C1 segment of cervical spinal cord (tissue), 14 donors: ENCODE data around the gene MAFF.
"Not testable (repeated sequence)": the region's sequence is repeated elsewhere in the genome, so short reads cannot be mapped to it uniquely, and the experiment has no call there.

Experiments
- DNase-seq, 14 donors: peaks; one replicate each; lab custom pipeline; 2025; lab: John Stamatoyannopoulos, UW

MAFF gene

DNA sequence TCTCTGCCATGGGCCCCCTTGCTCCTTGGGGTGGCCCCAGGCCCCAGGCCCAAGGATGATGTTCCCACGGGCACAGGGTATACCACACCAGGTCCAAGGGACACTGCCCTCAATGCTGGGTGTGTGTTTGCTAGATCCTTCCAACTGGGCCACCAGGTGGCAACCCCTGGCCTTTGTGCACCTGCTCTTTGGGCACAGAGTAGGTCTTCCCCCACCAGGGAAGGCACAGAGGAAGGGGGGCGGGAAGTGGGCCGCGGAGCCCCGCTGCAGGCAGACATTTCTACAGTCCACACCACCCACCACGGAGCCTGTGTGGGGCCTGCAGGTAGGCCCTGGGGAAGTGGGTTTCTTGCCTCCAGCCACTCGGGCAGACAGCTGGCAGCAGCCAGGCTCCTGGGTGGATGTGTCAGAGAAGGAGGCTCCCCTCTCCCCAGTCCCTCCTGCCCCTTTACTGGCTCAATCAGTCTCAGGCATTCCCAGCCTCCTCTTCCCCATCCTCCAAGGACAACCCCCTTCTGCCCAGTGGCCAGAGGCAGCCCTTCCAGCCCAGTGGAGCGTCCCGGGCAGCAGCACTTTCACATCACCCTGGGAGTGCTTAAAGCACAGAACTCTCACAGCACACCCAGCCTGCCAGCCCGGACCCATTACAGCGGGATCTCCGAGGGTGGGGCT is 21.6 kb downstream of the MAFF start:
- DNase-seq: peak in 6 of 14 donors; percentile 7 to 65 (median 35)

DNA sequence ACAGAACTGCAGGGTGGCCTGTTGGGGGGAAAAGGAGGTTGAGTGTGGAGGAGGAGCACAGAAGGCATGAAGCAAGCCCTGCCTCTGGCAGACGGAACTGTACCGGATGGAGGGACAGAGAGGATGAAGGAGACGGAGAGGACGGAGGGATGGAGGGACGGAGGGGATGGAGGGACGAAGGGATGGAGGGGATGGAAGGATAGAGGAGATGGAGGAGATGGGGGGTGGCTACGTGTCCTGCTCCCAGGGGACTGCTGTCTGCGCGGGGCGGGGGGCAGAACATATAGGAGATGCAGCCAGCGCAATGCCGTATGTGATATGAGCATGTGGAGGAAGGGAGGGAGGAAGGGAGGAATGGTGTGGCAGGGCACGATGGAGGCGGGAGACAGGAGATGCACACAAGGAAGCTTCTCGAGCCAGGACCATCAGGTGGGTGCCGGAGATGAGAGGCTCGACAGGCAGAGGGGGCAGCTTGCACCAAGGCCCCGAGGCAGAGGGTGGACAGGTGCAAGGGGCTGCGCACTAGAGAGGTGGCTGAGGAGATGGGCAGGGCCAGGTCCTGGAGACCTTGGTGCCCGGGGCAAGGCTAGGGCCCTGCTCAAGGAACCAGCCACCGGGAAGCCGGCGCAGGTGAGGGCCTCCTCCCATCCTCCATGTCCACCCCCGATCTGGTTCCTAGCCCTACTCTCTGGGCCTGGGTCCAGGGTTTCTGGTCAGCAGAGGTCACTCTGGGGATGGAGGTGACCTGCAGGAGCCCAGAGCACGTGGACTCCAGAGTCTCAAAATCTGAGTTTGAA is 25.3 kb downstream of the MAFF start:
- no peak for DNase-seq

DNA sequence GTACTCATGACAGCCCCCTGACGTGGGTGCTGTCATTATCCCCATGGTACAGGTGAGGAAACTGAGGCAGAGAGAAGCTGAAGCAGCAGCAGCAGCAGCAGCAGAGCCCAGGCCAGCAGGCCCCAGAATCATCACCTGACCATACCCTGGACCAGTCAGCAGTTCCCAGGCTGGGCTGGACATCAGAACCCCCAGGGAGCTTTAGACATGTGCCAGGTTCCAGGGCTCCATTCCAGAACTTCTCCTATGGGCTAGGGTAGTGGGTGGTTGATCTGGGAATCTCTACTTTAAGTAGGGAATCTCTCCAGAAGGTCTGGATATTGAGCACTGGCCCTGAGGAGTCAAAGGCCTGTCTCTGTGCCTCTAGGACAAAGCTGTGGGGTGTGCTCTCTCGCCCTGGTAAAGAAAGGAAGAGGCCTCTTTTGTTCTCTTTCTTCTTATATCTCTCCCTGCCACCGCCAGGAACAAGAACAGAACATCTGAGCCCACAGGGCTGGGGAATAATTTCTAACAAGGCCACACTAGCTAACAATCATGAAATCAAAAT is 26.6 kb downstream of the MAFF start:
- DNase-seq: peak in 1 of 14 donors; percentile 52

DNA sequence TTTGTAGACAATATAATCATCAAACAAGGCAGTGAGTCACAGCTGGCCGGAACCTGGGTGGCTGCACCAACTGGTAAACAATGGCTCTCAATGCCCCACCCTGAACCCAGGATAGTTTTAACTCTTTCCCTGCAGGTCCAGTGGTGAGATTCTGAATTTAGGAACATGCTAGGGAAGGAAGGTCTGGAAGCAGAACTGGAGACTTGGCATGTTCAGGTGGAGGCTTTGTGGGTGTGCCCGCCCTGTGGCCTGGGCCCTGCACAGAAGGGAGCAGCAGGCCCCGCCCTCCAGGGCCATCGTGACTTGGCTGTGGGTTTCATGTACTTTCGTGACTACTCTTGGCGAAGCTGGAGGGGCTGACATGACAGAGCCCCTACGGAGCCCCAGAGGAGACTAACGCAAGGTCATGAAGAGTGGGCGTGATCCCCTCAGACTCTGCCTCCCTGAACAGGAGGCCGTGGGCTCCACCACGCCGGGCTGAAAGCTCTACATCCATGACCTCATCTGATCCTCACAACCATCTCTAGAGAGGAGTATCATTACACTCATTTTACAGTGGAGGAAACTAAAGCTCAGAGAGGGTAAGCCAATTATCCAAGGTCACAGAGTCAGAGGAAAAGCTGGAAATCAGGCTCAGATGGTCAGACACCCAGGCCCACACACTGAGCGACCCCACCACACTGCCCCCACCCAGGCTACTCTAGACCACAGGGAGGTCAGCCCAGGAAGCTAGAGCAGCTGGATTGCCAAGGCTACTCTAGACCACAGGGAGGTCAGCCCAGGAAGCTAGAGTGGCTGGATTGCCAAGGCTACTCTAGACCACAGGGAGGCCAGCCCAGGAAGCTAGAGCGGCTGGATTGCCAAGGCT is 27.3 kb downstream of the MAFF start:
- peak in 1 of 14 donors; percentile 53 for DNase-seq

DNA sequence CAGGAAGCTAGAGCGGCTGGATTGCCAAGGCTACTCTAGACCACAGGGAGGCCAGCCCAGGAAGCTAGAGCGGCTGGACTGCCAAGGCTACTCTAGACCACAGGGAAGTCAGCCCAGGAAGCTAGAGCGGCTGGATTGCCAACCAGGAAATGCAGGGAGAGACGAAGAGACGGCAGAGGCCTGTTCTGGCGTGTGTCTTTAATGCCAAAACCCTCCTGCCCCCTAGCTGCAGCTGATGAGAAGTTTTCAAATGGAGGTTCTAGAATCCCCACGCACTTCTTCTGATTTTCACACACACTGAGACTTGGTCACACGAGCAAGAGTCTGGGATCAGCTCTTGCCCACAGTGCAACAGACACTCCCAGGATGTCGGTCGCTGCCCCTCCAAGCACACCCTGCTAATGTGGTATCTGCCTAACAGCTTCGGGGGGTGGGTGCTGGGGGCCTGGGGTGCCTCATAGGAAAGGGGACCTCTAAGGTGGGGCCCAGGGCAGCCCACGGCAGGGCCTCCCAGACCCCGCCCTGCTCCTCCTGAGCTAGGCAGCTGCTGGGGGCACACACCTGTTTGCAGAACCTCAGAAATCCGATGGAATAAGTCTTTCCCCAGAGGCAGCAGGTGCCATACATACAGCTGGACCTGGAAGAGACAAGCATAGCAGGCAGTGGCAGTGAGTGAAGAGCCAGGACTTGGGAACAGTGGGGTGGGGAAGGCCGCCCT is 28.5 kb downstream of the MAFF start:
- peak in 1 of 14 donors; percentile 35 for DNase-seq

DNA sequence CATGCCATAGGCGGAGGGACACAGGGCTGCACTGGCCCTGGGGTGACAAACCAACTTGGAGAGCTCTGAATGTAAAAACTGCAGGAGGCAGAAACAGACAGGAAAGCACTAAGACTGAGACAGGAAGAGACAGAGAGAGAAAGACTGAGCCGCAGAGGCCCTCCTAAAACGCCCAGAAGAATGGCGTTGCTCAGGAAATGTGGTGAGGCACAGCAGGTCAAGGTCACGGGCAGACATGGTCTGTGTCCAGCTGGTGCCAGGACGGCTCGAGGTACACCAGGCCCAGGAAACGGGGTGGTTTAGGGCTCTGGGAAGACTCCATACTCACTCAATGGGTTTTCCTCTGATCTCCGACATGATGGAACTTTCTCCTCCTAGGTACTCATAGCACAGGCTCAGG is 29.1 kb downstream of the MAFF start:
- no peak for DNase-seq

DNA sequence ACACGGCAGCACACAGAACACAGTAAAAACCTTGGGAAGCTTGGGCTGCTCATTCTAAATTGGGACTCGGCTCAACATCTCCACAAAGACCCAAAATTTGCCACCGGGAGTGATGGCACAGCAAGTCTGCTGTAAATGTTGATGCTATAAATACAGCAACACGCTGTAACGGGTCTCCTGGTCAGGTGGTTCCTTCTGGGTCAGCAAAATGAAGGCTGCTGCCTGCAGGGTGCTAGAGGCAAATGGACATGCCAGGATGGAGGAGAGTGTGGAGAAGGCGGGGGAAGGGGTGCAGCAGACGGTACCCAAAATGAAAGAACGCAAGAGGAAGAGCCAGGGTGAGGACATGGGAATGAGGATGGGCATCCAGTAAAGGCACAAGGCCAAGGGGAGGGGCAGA is 30.4 kb downstream of the MAFF start:
- DNase-seq: no peak

DNA sequence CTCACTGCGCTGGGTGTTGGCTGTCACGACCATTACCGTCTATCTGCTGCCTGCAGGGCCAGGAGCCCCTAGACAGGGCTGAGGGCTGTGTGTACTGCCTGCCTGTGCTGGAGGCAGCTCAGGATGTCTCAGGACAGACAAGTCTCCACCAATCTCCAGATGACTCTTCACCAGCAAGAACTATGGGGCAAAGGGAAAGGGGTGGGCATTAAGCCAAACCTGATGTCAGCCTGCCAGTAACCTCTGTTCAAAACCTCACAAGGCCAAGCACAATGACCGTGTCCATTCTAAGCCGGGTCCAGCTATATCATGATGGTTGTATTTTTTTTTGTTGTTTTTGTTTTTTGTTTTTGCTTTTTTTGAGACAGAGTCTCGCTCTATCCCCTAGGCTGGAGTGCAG is 31.6 kb downstream of the MAFF start:
- peak in 1 of 14 donors; percentile 36 for DNase-seq

DNA sequence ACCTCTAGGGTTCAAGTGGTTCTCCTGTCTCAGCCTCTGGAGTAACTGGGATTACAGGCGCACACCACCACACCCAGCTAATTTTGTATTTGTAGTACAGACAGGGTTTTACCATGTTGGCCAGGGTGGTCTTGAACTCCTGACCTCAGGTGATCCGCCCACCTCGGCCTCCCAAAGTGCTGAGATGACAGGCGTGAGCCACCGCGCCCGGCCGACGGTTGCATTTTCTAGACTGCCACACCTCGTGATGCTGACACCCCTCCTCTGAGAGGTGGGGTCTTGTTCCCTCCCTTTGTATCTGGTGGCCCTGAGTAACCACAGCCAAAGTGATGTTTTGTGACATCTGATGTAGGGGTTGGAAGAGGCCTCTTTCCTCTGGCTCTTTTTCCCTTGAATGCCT is 32.1 kb downstream of the MAFF start:
- not testable (repeated sequence) for DNase-seq

DNA sequence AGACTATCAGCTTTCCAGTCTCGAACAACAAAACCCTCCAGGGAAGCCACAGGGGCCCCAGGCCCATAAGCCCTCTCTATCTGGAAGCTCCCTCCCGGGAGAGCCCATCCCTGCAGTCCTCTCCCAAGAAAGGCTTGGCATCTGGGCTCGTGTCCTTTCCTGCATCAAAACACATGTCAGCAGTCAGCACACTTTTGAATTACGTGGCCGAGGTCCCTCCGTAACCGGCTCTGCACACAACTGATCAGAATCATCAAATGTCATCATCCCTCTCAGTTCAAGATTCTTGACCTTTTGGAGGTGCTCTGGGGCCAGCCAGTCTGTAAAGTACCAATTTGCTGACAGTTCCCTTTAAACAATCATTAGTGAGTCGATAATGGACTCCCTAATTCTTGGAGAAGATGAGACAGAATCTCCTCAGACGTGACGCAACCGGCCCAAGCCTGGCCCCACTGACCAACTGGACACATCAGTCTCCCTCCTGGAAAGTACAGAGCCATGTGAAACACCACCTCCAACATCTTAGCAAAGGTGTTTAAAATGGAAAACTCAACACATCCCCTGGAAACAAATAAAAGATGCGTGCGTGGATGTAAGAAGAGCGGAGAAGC is 33.6 kb downstream of the MAFF start:
- no peak for DNase-seq

DNA sequence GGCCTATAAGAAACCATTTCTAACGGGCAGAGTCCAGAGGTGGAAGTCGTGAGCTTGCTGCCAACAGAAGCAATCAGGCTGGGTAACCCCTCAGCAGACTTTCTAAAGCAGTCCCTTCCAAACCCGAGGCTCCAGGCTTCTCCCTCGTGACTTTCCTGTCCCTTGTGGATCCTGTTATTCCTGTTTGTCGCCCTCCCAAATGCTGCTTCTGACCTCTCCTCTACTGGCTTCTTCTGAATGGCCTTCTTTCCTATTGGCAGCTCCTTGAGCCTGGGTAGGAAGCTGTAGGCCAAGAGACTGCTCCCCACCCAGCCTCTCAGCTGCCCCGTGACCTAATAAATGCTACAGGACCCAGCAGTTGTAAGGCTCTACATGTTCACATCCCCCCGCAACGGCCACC is 35.0 kb downstream of the MAFF start:
- no peak for DNase-seq

DNA sequence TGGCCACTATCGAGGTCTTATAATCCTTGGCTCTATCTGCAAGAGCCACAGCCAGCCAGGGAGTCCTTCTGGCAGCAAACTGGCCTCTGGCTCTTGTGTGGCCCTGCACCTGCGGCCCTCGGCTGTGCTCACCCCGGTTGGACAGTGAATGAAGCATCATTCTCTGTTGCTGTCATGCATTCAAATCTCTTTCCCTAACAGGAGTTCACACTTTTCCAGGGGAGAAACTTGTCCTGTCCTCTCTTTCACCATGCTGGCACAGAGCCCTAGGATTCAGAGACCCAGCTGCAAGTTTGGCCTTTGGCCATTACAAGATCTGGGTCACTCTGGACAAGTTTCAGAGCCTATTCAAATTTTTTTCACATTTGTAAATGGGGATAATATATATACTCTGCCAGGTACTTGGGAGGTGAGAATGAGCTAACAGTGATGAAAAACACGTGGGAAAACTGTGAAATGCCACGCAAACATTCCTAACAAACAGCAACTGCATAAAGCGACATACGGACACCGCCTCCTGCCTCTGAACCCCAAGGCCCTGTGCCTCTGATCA is 36.8 kb downstream of the MAFF start:
- DNase-seq: peak in 4 of 14 donors; percentile 20 to 51 (median 29)

DNA sequence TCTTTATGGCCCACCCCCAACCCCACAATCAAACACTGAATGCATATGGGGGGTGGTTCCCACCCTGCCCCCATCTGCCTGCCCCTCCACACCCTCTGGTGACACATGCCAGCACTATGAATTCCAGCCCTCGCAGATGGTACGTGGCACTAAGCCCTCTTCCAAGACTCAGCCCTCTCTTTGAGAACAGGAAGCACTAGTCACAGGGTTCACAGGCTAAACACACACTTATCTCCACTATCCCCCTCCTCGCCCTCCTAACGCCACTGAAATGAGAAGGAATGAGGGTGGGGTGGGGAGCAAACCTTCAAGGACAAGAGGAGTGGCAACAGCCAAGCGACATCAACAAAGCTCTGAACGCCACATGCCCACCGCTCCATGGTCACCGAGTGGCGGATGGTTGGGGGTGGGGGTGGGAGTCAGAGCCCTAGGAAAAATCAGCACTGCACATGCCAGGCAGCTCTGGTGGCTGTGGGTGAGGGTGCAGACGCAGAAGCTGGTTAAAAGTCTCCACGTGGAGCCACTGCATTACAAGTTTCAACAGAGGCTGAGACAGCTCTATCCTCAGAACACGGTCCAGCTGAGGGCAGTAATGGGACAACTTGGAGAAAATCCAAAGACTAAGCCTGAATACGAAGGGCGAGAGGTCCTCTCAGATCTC is 37.4 kb downstream of the MAFF start:
- peak in 10 of 14 donors; percentile 43 to 74 (median 54) for DNase-seq

DNA sequence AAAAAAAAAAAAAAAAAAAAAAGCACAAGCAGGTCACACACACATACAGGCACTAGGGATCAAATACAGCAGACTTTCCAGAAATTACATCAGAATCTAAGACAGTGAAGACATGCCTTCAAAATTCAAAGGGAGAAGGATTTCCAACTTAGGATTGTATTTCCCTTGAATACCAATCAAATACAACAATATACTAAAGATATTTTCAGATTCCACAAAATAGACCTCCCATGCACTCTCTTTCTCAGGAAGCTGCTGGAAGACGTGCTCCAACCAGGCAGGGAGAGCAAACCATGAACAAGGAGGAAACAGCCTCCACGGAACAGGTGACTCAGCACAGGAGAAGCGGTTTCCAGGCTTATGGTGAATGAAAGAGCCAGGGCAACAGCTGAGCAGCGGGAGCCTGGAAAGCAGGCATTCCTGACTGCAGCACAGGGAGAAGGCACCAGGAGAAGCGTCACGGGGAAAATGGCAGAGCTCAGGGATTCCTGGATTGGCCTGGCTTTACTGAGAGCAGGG is 39.0 kb downstream of the MAFF start:
- peak in 9 of 14 donors; percentile 32 to 74 (median 46) for DNase-seq

DNA sequence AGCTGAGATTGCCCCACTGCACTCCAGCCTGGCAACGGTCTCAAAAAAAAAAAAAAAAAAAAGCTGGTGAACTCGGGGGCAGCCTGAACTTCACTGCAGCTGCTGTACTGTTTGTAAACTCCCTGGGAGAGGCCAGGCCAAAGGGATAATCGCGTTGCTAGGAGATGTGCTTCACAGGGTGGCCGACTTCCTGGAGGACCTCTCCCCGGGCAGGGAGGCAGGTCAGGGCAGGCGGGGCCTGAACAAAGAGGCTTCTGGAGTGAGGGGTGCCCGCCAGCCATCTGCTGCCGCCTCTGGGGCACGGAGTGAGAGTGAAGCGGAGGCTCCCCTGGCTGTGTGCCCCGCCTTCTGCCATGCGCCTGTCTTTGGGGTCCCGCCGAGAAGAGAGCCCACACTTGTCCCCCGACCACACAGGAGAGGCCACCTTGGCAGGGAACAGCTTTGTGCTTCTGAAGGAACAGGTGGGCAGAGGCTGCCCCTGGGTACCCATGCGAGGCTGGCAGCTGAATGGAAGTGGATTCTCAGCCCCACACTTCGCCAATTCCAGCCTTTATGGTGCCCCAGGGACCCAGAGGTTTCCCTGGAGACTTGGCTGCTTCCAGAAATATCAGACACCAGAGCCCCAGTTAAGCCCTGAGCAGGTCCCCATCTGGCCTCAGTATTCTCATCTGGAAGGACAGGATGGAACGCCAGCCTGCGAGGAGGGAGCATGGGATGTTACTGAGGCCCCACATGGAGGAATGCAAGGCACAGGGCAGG is 41.4 kb downstream of the MAFF start:
- DNase-seq: peak in 8 of 14 donors; percentile 19 to 66 (median 46)

DNA sequence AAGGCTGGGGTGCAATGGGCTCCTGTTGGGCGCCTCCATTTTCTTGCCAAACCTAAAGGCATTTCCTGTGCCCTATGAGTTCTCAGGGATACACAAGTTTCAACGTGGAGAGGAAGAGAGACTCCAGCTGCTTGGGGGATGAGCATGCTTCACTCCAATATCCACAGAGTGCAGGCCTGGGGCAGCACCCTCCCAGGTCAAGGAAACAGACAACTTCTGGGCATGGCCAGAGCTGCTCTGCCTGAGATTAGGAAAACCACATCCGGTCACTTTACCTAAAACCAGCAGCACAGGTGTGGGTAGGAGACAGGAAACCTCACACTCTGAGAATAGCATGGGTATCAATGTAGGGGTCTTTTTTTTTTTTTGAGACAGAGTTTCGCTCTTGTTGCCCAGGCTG is 42.3 kb downstream of the MAFF start:
- DNase-seq: no peak

DNA sequence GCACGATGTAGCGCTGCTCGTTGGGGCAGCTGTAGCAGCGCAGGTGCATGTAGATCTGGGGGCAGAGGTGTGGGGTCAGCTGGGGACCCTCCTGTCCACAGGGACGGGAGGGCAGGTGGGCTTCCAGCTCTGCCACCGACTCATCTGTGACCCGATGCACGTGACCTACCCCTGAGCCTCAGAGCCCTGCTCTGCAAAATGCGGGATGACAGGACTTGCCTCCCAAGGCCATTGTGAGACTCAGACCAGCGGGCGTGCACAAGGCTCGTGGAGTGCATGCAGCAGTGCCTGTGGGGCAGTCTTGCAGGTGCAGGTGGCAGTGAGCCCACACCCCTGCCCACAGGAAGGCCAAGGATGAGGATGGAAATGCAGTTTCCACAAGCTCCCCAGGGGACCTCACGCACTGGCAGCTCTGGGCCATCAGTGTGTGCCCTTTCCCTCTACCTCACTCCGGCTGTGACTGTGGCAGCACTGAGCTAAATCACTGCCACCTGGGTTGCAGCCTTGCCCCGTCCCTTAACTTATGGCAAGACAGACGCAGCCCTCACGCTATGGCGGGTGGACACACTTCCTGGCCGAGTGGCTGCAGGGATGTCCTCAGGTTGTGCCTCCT is 44.4 kb downstream of the MAFF start:
- peak in 1 of 14 donors; percentile 44 for DNase-seq

DNA sequence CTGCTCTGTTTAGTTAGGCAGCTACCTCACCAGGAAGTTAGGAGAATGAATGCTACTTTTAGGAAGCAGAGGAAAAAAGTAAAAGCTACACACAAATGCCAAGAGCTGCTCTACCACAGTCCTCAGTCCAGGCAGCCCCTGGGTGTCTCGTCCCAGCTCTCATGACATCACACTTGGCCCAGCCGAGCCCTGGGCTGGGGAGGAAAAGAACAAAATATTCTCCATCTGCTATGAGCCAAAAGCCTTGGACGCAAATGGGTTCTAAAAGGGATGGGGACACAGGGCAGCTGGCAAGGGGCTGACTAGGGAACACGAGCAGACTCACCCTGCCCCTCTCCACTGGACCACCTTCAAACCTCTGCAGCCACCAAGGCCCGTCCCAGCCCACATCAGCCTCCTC is 44.9 kb downstream of the MAFF start:
- DNase-seq: peak in 12 of 14 donors; percentile 33 to 85 (median 54)
